GM23248 (cell line): Measurements from ENCODE around the gene CSHL1. TPM values are rescaled to one million over a fixed set of nuclear protein-coding genes. Genes with fewer than 3 reads are reported as not detected.
"Not testable (repeated sequence)": the region's sequence is repeated elsewhere in the genome, so short reads cannot be mapped to it uniquely, and the experiment has no call there.

Experiments used
- DNase-seq: peaks from one replicate; pipeline ENCODE4 v3.0.0-alpha.2; 2015
- H2AFZ ChIP-seq: fragments of 200-600 bp; sonication (generic); 2 replicates; pipeline ENCODE4 v1.6.1; 2016; ENCODE audit warnings: antibody characterized with exemption
- H3F3A ChIP-seq: fragments of 200-600 bp; sonication (generic); 2 replicates; pipeline ENCODE4 v1.6.1; 2016; ENCODE audit warnings: mild to moderate bottlenecking, antibody characterized with exemption, mixed run types; ENCODE audit not compliant: insufficient read depth
- H3K27ac ChIP-seq: fragments of 200-600 bp; sonication (generic); 2 replicates; pipeline ENCODE4 v1.5.1; 2016; ENCODE audit warnings: mild to moderate bottlenecking
- H3K27me3 ChIP-seq: fragments of 200-600 bp; sonication (generic); replicated peaks from 2 replicates; pipeline ENCODE4 v1.6.1; 2016; ENCODE audit warnings: mild to moderate bottlenecking; ENCODE audit not compliant: insufficient read depth
- H3K36me3 ChIP-seq: fragments of 200-600 bp; sonication (generic); 2 replicates; pipeline ENCODE4 v1.6.1; 2016; ENCODE audit warnings: low read depth, mild to moderate bottlenecking
- H3K4me1 ChIP-seq: fragments of 200-600 bp; sonication (generic); 2 replicates; pipeline ENCODE4 v1.6.1; 2016; ENCODE audit warnings: mild to moderate bottlenecking; ENCODE audit not compliant: insufficient read depth
- H3K4me2 ChIP-seq: fragments of 200-600 bp; sonication (generic); one replicate; pipeline ENCODE4 v1.6.1; 2016; ENCODE audit warnings: mild to moderate bottlenecking; ENCODE audit not compliant: unreplicated experiment
- H3K4me3 ChIP-seq: fragments of 200-600 bp; sonication (generic); 2 replicates; pipeline ENCODE4 v1.5.1; 2016; ENCODE audit warnings: mild to moderate bottlenecking
- H3K79me2 ChIP-seq: fragments of 200-600 bp; sonication (generic); 2 replicates; pipeline ENCODE4 v1.6.1; 2016; ENCODE audit warnings: mild to moderate bottlenecking; ENCODE audit not compliant: insufficient read depth
- H3K9ac ChIP-seq: fragments of 200-600 bp; sonication (generic); 2 replicates; pipeline ENCODE4 v1.6.1; 2016; ENCODE audit warnings: mild to moderate bottlenecking
- H3K9me2 ChIP-seq: fragments of 200-600 bp; sonication (generic); 2 replicates; pipeline ENCODE4 v1.6.1; 2016; ENCODE audit warnings: mixed run types, mild to moderate bottlenecking, moderate library complexity; ENCODE audit not compliant: insufficient read depth
- H3K9me3 ChIP-seq: fragments of 200-600 bp; sonication (generic); one replicate; pipeline ENCODE4 v1.6.1; 2017; ENCODE audit warnings: low read depth
- H4K20me1 ChIP-seq: fragments of 200-600 bp; sonication (generic); 2 replicates; pipeline ENCODE4 v1.6.0; 2016; ENCODE audit not compliant: insufficient read depth
- WGBS, 2 experiments: methylation state at CpG; one replicate each; pipeline ENCODE4 v1.1.6; 2015 to 2017; ENCODE audit warnings: low lambda C conversion rate in 2 of 2, low coverage in 1 of 2; ENCODE audit errors: missing lambda C conversion rate in 2 of 2; 5-methylcytosine and 5-hydroxymethylcytosine counted together
- in situ Hi-C: fragments of 300-500 bp; cut with MboI; formaldehyde crosslinking; loops from 2 replicates; pipeline ENCODE4 v1.15.0; 2020
- polyA plus RNA-seq: library from polyadenylated mRNA; unstranded; fragments of >200 nt; fragmentation: Nextera tagmentation; extraction: Ambion mirVana; gene quantifications from 2 replicates; pipeline ENCODE4 v1.2.1, GENCODE V29; 2016
- total RNA-seq: library from RNA; depleted of rRNA; stranded (reverse); fragments of >200 nt; shearing (Covaris generic); gene quantifications from 2 replicates; pipeline ENCODE4 v1.2.3, GENCODE V29; 2014

Gene CSHL1
- total and polyA plus RNA-seq, 2 experiments from 2014 or later: not detected

DNA sequence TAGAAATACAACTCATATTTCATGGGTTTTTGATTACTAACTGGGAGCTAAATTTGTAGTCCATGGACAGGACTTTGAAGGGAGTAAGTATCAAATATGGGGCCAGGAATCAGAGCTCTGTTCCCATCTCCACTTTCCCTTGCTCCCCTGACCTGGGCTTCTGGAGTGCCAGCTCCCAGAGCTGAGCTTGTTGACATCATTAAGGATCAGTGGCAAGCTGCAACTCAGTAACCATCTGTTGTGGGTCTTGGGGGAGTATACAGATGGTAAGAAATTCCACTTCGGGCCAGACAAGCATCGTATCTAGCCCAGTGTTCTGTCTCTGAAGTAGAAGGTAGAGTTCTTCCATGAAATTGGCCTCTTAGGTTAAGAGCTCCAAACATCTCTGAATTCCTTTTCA lies 9.1 kb downstream of the CSHL1 start:
- in situ Hi-C loops: loop anchor here (25.0 kb wide), 1 partner anchor 385 kb away; no protein-coding TSS in a partner anchor
- H3K9me2 ChIP-seq, DNase-seq, H3K4me1 ChIP-seq, H3F3A ChIP-seq, H3K27me3 ChIP-seq, H3K36me3 ChIP-seq, H3K9me3 ChIP-seq, H3K9ac ChIP-seq, H3K27ac ChIP-seq, H3K4me3 ChIP-seq, H4K20me1 ChIP-seq, H2AFZ ChIP-seq, H3K4me2 ChIP-seq, H3K79me2 ChIP-seq: not testable (repeated sequence)
- 66% methylated on average over 2 of the region's 2 CpGs for WGBS, 2 experiments

GRCh38 chr17:63898899-63899798 lies 11.9 kb downstream of the CSHL1 start:
- H3K36me3 ChIP-seq, H3K27me3 ChIP-seq, H3K4me2 ChIP-seq, H2AFZ ChIP-seq, H3K4me3 ChIP-seq, H3K4me1 ChIP-seq, H3K79me2 ChIP-seq, H3F3A ChIP-seq, H3K27ac ChIP-seq, H3K9me2 ChIP-seq, in situ Hi-C loops, H3K9ac ChIP-seq, H4K20me1 ChIP-seq, H3K9me3 ChIP-seq: not testable (repeated sequence)
- WGBS, 2 experiments: 69 to 73% methylated on average over 6 of the region's 6 CpGs
- peak; percentile 59 for DNase-seq

DNA sequence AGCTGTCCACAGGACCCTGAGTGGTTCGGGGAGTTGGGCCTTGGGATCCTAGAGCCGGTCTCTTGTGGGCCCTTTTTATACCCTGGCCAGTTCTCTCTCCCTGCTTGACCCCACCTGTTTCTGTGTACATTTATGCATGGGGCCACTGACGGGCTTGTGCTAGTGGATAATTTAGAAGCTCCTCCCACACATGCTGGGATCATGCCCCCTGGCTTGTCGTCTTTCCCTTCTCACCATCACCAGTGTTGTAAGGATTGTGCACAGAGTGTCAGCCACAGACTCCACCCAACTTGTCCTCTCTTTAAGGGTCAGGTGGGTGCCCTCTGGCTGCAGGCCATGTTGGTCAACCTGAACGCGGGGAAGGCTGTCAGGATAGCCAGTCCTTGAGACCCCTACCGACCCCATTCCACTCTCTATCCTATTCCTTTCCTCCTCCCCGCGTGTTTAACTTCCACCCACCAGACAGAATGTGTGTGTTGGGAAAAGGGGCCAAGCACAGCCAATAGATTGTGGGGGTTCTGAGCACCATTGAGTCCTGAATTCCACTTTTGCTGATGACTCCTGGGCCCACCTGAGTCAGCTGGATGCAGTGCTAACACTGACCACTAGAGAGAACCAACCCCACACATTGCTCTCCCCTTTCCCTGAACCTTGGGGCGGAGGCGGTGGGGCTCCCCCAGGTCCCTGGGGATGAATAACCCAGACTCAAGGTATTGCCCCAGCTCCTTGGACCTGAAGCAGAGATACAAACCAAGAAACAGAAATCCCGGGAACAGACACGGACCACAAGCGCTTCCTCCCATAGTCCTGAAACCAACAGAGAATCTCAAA lies 14.3 kb downstream of the CSHL1 start, which contains the start of gene CSH1:
Gene CSH1, minus strand, starts transcription at position 51 of the 831 bp plus-strand sequence. CDS start 63 bp downstream, outside the sequence.
- H3K36me3 ChIP-seq, DNase-seq, H3K79me2 ChIP-seq, H3K4me2 ChIP-seq, H3K4me1 ChIP-seq, H2AFZ ChIP-seq, H4K20me1 ChIP-seq, H3K9me3 ChIP-seq, H3K9me2 ChIP-seq, H3K4me3 ChIP-seq, H3F3A ChIP-seq, H3K9ac ChIP-seq, H3K27me3 ChIP-seq, H3K27ac ChIP-seq, in situ Hi-C loops: not testable (repeated sequence)
- 81 to 89% methylated on average over 10 to 11 of the region's 14 CpGs for WGBS, 2 experiments

- 82 to 96% methylated on average over 7 to 8 of the region's 10 CpGs for WGBS, 2 experiments
- H3K4me2 ChIP-seq, H4K20me1 ChIP-seq, H3F3A ChIP-seq, H3K27ac ChIP-seq, DNase-seq, H3K4me1 ChIP-seq, H3K36me3 ChIP-seq, H3K79me2 ChIP-seq, H2AFZ ChIP-seq, H3K27me3 ChIP-seq, H3K9me3 ChIP-seq, in situ Hi-C loops, H3K9ac ChIP-seq, H3K4me3 ChIP-seq, H3K9me2 ChIP-seq: not testable (repeated sequence)
Observed at GRCh38 chr17:63894821-63895220, 16.2 kb downstream of the CSHL1 start.

GRCh38 chr17:63894021-63894420 lies 17.0 kb downstream of the CSHL1 start:
- H3K9me3 ChIP-seq, DNase-seq, H3K4me3 ChIP-seq, H3K27me3 ChIP-seq, H3K27ac ChIP-seq, H3K79me2 ChIP-seq, H2AFZ ChIP-seq, H3K9ac ChIP-seq, H4K20me1 ChIP-seq, H3K36me3 ChIP-seq, H3K4me1 ChIP-seq, H3K4me2 ChIP-seq, in situ Hi-C loops, H3K9me2 ChIP-seq, H3F3A ChIP-seq: not testable (repeated sequence)
- 52 to 54% methylated on average over 3 of the region's 3 CpGs for WGBS, 2 experiments

DNA sequence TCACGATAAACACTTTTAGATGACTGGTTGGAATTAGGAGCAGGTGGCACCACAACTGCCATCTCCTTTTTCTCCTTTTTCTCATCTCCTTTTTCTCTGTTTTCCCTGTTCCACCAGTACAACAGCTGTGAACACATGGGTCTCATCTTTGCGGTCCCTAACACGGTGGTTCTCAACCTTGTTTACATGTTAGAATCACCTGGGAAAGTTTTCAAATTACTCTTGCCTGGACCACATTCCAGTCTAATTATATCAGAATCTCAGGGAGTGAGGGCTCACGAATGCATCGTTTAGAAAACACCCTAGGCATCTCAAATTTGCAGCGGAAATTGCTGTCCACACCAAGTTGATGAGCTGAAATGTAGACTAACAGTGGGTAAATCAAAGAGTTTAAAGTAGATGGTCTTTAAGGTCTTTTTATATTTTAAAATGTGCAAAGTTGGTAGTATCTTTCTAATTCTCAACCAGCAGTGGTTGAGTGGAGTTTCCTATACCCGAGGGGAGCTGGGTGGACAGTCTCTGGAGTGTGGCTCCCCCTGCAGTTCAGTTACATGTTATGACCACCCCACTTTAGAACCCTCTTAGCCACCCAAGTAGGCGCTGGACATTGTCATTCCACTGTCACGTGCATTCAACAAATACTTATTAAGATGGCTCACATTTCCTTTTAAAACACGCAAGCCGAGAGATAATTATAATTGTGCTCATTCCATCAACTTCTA lies 18.6 kb downstream of the CSHL1 start:
- H3K27me3 ChIP-seq, H3K36me3 ChIP-seq, H3K9me3 ChIP-seq, H3K79me2 ChIP-seq, H3K9ac ChIP-seq, H3K4me1 ChIP-seq, H3K4me2 ChIP-seq, H3K4me3 ChIP-seq, in situ Hi-C loops, H2AFZ ChIP-seq, H4K20me1 ChIP-seq, H3K27ac ChIP-seq, H3K9me2 ChIP-seq, H3F3A ChIP-seq: not testable (repeated sequence)
- WGBS, 2 experiments: 68 to 69% methylated on average over 11 of the region's 11 CpGs
- peak; percentile 15 for DNase-seq
